PC-3 (cell line): ENCODE data around the gene CD48. TPM values are rescaled to one million over a fixed set of nuclear protein-coding genes. Genes with fewer than 3 reads are reported as not detected.

Source experiments
- ATAC-seq: fragments of 200-7000 bp; cut with Tn5 transposase; 2 replicates; pipeline ENCODE4 v1.9.1; 2020; ENCODE audit warnings: mild to moderate bottlenecking, moderate library complexity
- BruUV-seq: library from RNA; stranded (reverse); fragments of 400-500 nt; replicated peaks from 2 replicates; lab custom pipeline; 2021; lab: Mats Ljungman, UMichigan
- CTCF ChIA-PET: fragments of 300-600 bp; sonication (Branson Sonifier 250); formaldehyde crosslinking; loops from one replicate; lab custom pipeline; 2022; ENCODE audit warnings: antibody characterized with exemption; lab: Charles Lee
- POLR2A ChIA-PET: fragments of 300-600 bp; sonication (Branson Sonifier 250); formaldehyde crosslinking; loops from one replicate; lab custom pipeline; 2022; ENCODE audit warnings: antibody characterized with exemption; ENCODE audit not compliant: unreplicated experiment; lab: Charles Lee
- DNase-seq: peaks from one replicate; pipeline ENCODE4 v3.0.0-alpha.2; 2015
- H2AFZ ChIP-seq: fragments of 300-600 bp; sonication (generic); 2 replicates; pipeline ENCODE4 v1.6.0; 2016; ENCODE audit warnings: antibody characterized with exemption, low read length
- H3F3A ChIP-seq: fragments of 300-600 bp; sonication (generic); one replicate; pipeline ENCODE4 v1.6.0; 2017; ENCODE audit warnings: antibody characterized with exemption, low read length, control low read depth, mild to moderate bottlenecking; ENCODE audit not compliant: unreplicated experiment
- H3K27ac ChIP-seq: fragments of 300-600 bp; sonication (generic); 2 replicates; pipeline ENCODE4 v1.5.1; 2016; ENCODE audit warnings: mild to moderate bottlenecking, low read length
- H3K27me3 ChIP-seq: fragments of 300-600 bp; sonication (generic); 2 replicates; pipeline ENCODE4 v1.6.1; 2016; ENCODE audit warnings: low read length, mixed read lengths
- H3K36me3 ChIP-seq: fragments of 300-600 bp; sonication (generic); 2 replicates; pipeline ENCODE4 v1.6.1; 2016; ENCODE audit warnings: low read depth, mixed run types, low read length, mixed read lengths
- H3K4me1 ChIP-seq: fragments of 300-600 bp; sonication (generic); 2 replicates; pipeline ENCODE4 v1.5.1; 2016; ENCODE audit warnings: low read length; ENCODE audit not compliant: insufficient read depth
- H3K4me2 ChIP-seq: fragments of 300-600 bp; sonication (generic); 2 replicates; pipeline ENCODE4 v1.6.0; 2016; ENCODE audit warnings: low read length
- H3K4me3 ChIP-seq: fragments of 300-600 bp; sonication (generic); 2 replicates; pipeline ENCODE4 v1.5.1; 2016; ENCODE audit warnings: mild to moderate bottlenecking, low read length, mixed read lengths
- H3K79me2 ChIP-seq: fragments of 300-600 bp; sonication (generic); 2 replicates; pipeline ENCODE4 v1.6.1; 2017; ENCODE audit warnings: low read length, mixed read lengths
- H3K9ac ChIP-seq: fragments of 300-600 bp; sonication (generic); 2 replicates; pipeline ENCODE4 v1.6.0; 2016; ENCODE audit warnings: mild to moderate bottlenecking, low read length
- H3K9me2 ChIP-seq: fragments of 300-600 bp; sonication (generic); replicated peaks from 2 replicates; pipeline ENCODE4 v1.6.1; 2016; ENCODE audit warnings: mixed run types, low read length, mixed read lengths
- H3K9me3 ChIP-seq: fragments of 300-600 bp; sonication (generic); 2 replicates; pipeline ENCODE4 v1.6.1; 2016; ENCODE audit warnings: low read length, mixed read lengths
- H4K20me1 ChIP-seq: fragments of 300-600 bp; sonication (generic); 2 replicates; pipeline ENCODE4 v1.6.1; 2016; ENCODE audit warnings: low read length, mixed read lengths
- EZH2 ChIP-seq: fragments of 300-600 bp; sonication (generic); IDR thresholded peaks from one replicate; pipeline ENCODE4 v1.6.1; 2017; ENCODE audit warnings: antibody characterized with exemption, mild to moderate bottlenecking, low read length; ENCODE audit not compliant: unreplicated experiment
- EZH2phosphoT487 ChIP-seq: fragments of 300-600 bp; sonication (generic); IDR thresholded peaks from 2 replicates; pipeline ENCODE4 v1.6.1; 2018; ENCODE audit warnings: mild to moderate bottlenecking, antibody characterized with exemption, low read length, borderline replicate concordance
- intact Hi-C: fragments of 100-400 bp; cut with micrococcal nuclease; formaldehyde crosslinking; loops from 2 replicates; pipeline ENCODE4 v1.9.0; 2023
- total RNA-seq: library from RNA; depleted of rRNA; stranded (reverse); fragments of >200 nt; gene quantifications from 2 replicates; pipeline ENCODE4 v1.2.3, GENCODE V29; 2014
- TF ChIP-seq, protein P1 (sequence below): fragments of 300-600 bp; sonication (generic); conservative IDR thresholded peaks from 2 replicates; pipeline ENCODE4 v1.5.1; 2017; ENCODE audit warnings: antibody characterized with exemption, low read depth, mild to moderate bottlenecking, low read length

CD48 gene
- total RNA-seq, 1 experiment from 2014 or later = not detected

DNA sequence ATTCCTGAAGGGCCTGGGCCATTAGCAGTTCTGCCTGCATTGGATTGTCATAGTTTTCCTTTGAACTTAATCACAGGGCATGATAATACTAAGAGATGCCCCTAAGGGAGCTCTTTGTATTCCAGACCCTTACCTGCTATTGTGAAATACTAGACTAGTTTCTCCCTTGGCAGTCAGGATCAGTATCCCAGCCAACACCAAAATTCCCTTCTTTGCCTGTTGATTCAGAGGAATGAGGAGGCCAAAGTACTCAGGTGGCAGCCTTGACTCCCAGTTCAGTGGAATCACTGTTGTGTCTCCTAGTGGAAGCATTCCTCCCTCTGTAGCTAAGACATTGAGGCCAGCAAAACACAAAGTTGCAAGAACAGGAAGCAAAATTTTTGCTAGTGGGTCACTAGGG lies 48.1 kb upstream of the CD48 start:
- DNase-seq = no peak
- H3K79me2 ChIP-seq = no peaks in the 10 kb centered on the region
- H3K9ac ChIP-seq = no peak overlapping the region
- TF ChIP-seq, protein P1, sequence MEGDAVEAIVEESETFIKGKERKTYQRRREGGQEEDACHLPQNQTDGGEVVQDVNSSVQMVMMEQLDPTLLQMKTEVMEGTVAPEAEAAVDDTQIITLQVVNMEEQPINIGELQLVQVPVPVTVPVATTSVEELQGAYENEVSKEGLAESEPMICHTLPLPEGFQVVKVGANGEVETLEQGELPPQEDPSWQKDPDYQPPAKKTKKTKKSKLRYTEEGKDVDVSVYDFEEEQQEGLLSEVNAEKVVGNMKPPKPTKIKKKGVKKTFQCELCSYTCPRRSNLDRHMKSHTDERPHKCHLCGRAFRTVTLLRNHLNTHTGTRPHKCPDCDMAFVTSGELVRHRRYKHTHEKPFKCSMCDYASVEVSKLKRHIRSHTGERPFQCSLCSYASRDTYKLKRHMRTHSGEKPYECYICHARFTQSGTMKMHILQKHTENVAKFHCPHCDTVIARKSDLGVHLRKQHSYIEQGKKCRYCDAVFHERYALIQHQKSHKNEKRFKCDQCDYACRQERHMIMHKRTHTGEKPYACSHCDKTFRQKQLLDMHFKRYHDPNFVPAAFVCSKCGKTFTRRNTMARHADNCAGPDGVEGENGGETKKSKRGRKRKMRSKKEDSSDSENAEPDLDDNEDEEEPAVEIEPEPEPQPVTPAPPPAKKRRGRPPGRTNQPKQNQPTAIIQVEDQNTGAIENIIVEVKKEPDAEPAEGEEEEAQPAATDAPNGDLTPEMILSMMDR = no peak
- TF ChIP-seq EZH2phosphoT487 (no peak), EZH2 (no peak)
- no peak for ATAC-seq
- H3K27ac ChIP-seq = no peak overlapping the region
- H3F3A ChIP-seq = no peaks in the 10 kb centered on the region
- H3K4me3 ChIP-seq = no peak overlapping the region
- no peaks in the 10 kb centered on the region for H4K20me1 ChIP-seq
- BruUV-seq = no TSS peak
- CTCF ChIA-PET = no interaction called here
- no peak overlapping the region for H3K4me2 ChIP-seq
- H3K9me2 ChIP-seq = no peaks in the 10 kb centered on the region
- no peak overlapping the region for H2AFZ ChIP-seq
- no peaks in the 10 kb centered on the region for H3K36me3 ChIP-seq
- no peaks in the 10 kb centered on the region for H3K27me3 ChIP-seq
- H3K4me1 ChIP-seq = no peaks in the 10 kb centered on the region
- intact Hi-C loops = no loop called here
- no peaks in the 10 kb centered on the region for H3K9me3 ChIP-seq
- POLR2A ChIA-PET = no interaction called here

DNA sequence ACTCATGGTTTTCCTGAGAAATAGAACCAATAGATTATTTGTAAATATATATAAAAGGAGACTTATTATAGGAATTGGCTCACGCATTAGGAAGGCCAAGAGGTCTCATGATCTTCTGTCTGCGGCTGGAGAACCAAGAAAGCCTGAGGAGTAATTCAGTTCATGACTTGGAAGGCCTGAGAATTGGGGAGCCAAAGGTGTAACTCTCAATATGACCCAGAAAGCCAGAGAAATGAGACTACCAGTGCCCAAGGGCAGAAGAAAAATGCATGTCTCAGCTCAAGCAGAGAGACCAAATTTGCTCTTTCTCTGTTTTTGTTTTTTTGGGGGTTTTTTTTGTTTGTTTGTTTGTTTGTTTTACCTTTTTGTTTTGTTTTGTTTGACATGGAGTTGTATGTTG lies 46.9 kb upstream of the CD48 start:
- DNase-seq = no peak
- peaks cover 4% of the 10 kb centered on the region; the same call in 1 of the 2 replicates for H3K27me3 ChIP-seq
- CTCF ChIA-PET = no interaction called here
- no peaks in the 10 kb centered on the region for H3K79me2 ChIP-seq
- no peak overlapping the region for H2AFZ ChIP-seq
- H3K9me3 ChIP-seq = no peaks in the 10 kb centered on the region
- no peaks in the 10 kb centered on the region for H3F3A ChIP-seq
- no peak overlapping the region for H3K9ac ChIP-seq
- ATAC-seq = no peak
- POLR2A ChIA-PET = no interaction called here
- H3K4me2 ChIP-seq = no peak overlapping the region
- H3K36me3 ChIP-seq = no peaks in the 10 kb centered on the region
- no peaks in the 10 kb centered on the region for H4K20me1 ChIP-seq
- H3K4me3 ChIP-seq = no peak overlapping the region
- H3K9me2 ChIP-seq = no peaks in the 10 kb centered on the region
- intact Hi-C loops = no loop called here
- TF ChIP-seq, protein P1 = no peak
- TF ChIP-seq EZH2 (no peak), EZH2phosphoT487 (no peak)
- no TSS peak for BruUV-seq
- H3K4me1 ChIP-seq = no peaks in the 10 kb centered on the region
- no peak overlapping the region for H3K27ac ChIP-seq

DNA sequence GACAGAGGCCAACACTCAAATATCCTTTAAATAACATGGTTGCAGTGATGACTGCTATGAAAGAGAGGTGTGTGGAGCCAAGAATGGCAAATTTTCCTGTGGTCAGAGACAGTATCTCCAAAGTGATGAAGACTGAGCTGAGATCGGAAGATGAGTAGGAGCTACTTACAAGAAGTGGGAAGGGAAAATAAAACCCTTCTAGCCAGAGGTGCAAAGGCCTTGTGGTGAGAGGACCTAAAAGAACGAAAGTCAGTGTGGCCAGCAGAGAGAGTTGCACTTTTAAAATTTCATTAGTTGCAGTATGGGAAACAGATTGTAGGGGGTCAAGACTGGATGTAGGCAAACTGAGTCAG lies 45.2 kb upstream of the CD48 start:
- BruUV-seq = no TSS peak

More for the DNA sequence above, 45.2 kb upstream of the CD48 start:
- no peaks in the 10 kb centered on the region for H3F3A ChIP-seq
- H3K4me2 ChIP-seq = no peak overlapping the region
- no peak overlapping the region for H2AFZ ChIP-seq
- no peaks in the 10 kb centered on the region for H3K36me3 ChIP-seq
- no peaks in the 10 kb centered on the region for H3K9me3 ChIP-seq
- DNase-seq (no peak), ATAC-seq (no peak)
- H4K20me1 ChIP-seq = no peaks in the 10 kb centered on the region
- TF ChIP-seq, protein P1 = no peak
- TF ChIP-seq EZH2 (no peak), EZH2phosphoT487 (no peak)
- no peak overlapping the region for H3K9ac ChIP-seq
- no peak overlapping the region for H3K4me3 ChIP-seq
- intact Hi-C loops = no loop called here
- CTCF ChIA-PET = no interaction called here
- H3K27me3 ChIP-seq = peaks cover 21% of the 10 kb centered on the region
- no peaks in the 10 kb centered on the region for H3K4me1 ChIP-seq
- H3K27ac ChIP-seq = no peak overlapping the region
- POLR2A ChIA-PET = interaction anchor here (0.6 kb wide), 1 partner anchor 16 kb away, joined by 4 read pairs; no protein-coding TSS in a partner anchor
- H3K79me2 ChIP-seq = no peaks in the 10 kb centered on the region
- H3K9me2 ChIP-seq = no peaks in the 10 kb centered on the region
